ENCODE data around the gene ZNF324B. TPM values are rescaled to one million over a fixed set of nuclear protein-coding genes. Genes with fewer than 3 reads are reported as not detected.
"Not testable (repeated sequence)": the region's sequence is repeated elsewhere in the genome, so short reads cannot be mapped to it uniquely, and the experiment has no call there.

The ZNF324B gene
- total and polyA plus RNA-seq, 2 donors = 5.4 to 6.6 TPM

DNA sequence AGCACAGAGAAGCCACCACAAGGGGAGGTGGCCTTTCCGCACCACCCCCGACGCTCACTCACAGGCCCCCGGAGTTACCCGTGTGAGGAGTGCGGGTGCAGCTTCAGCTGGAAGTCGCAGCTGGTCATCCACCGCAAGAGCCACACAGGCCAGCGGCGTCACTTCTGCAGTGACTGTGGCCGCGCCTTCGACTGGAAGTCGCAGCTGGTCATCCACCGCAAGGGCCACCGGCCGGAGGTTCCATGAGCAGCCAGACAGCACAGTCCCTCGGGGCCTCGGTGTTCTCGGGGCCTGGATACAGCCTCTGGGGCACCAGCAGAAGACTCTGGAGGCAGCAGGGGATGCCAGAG is 29.0 kb downstream of the ZNF324B start:
- Histone ChIP-seq H3K36me3 (ENCODE audit: insufficient read depth) (no peaks in the 10 kb centered on the region), H3K27ac (ENCODE audit: low read depth) (no peak overlapping the region), H3K4me1 (ENCODE audit: insufficient read depth) (no peaks in the 10 kb centered on the region), H3K4me3 (ENCODE audit: low read depth, low read length) (no peak overlapping the region)
- WGBS = 94% methylated on average over 20 of the region's 20 CpGs
- no peak for DNase-seq (ENCODE audit: extremely low spot score)

DNA sequence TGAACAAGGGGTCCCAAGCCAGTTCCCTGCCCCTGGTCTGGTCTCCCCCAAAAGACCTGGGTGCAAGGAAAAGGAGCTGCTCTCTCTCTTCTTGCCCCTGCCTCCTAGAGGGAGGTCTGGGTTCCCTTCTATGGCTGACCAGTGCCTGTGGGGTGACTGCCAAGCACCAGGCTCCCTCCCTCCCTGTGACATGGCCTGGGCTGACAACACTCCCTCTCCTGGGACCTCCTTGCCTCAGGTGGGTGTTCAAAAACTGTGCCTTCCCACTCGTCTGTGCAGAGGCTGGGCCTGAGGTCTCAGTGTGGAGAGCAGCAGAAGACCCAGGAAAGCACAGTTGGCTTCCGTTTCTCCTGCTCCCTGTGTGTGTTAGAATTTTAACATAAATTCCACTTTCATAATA is 29.4 kb downstream of the ZNF324B start:
- no peak for DNase-seq (ENCODE audit: extremely low spot score)
- H3K4me3 ChIP-seq (ENCODE audit: low read depth, low read length) = no peak overlapping the region
- no peak overlapping the region for H3K27ac ChIP-seq (ENCODE audit: low read depth)
- 81% methylated on average over 2 of the region's 2 CpGs for WGBS
- H3K4me1 ChIP-seq (ENCODE audit: insufficient read depth) = no peaks in the 10 kb centered on the region
- H3K36me3 ChIP-seq (ENCODE audit: insufficient read depth) = no peaks in the 10 kb centered on the region

DNA sequence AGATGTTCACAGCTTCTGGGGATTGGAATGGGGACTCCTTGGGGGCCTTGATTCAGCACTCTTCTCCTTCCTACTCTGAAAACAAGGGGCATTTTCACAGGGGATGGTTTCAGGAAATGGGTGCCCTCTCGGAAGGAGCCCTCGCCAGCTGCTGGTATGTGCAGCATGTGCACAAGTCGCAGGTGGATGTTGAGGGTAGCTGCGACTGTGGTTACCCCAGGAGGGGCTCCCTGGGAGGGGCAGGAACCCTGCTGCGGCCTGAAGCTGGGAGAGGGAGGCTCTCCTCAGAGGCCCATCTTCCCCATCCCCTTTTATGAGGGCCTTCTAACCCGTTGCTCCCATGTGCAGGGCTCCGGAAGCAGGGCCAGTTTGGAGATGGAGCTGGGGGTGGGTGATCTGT is 30.9 kb downstream of the ZNF324B start:
- no peak overlapping the region for H3K27ac ChIP-seq (ENCODE audit: low read depth)
- H3K4me3 ChIP-seq (ENCODE audit: low read depth, low read length) = no peak overlapping the region
- H3K36me3 ChIP-seq (ENCODE audit: insufficient read depth) = no peaks in the 10 kb centered on the region
- no peaks in the 10 kb centered on the region for H3K4me1 ChIP-seq (ENCODE audit: insufficient read depth)
- DNase-seq (ENCODE audit: extremely low spot score) = no peak
- 82% methylated on average over 7 of the region's 7 CpGs for WGBS

DNA sequence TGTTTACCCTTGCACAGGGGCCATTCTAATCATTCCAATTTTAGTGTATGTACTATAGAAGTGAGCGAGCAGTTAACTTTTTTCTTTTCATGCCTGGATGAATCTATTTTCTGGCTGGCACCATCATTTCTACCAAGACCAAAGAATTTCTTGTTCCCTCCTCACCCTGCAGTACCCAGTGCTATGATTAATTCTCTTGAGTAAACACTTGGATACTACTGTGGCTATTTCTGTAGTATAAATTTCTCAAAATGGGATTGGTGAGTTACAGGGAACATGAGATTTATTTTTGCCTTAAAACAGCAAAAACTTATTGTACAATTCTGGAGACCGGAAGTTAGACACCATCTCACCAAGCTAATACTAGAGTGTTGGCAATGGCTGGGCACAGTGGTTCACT is 32.4 kb downstream of the ZNF324B start:
- H3K27ac ChIP-seq (ENCODE audit: low read depth) = no peak overlapping the region

DNA sequence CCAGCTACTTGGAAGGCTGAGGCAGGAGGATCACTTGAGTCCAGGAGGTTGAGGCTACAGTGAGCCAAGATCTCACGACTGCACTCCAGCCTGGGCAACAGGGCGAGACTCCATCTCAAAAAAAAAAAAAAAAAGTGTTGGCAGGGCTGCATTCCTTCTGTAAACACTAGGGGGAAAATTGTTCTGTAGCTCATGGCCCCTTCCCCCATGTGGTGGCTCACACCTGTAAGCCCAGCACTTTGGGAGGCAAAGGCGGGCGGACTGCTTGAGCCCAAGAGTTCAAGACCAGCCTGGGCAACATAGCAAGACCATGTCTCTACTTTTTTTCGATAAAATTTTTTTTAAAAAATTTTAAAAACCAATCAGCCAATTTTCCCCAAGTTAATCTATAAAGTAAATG is 32.9 kb downstream of the ZNF324B start:
- DNase-seq (ENCODE audit: extremely low spot score); H3K36me3 ChIP-seq (ENCODE audit: insufficient read depth); H3K27ac ChIP-seq (ENCODE audit: low read depth); H3K4me1 ChIP-seq (ENCODE audit: insufficient read depth); H3K4me3 ChIP-seq (ENCODE audit: low read depth, low read length): not testable (repeated sequence)
- 88% methylated on average over 5 of the region's 5 CpGs for WGBS

More for the DNA sequence above, 32.4 kb downstream of the ZNF324B start:
- no peaks in the 10 kb centered on the region for H3K36me3 ChIP-seq (ENCODE audit: insufficient read depth)
- 73% methylated on average over 2 of the region's 2 CpGs for WGBS
- H3K4me1 ChIP-seq (ENCODE audit: insufficient read depth) = no peaks in the 10 kb centered on the region
- no peak for DNase-seq (ENCODE audit: extremely low spot score)
- H3K4me3 ChIP-seq (ENCODE audit: low read depth, low read length) = no peak overlapping the region

DNA sequence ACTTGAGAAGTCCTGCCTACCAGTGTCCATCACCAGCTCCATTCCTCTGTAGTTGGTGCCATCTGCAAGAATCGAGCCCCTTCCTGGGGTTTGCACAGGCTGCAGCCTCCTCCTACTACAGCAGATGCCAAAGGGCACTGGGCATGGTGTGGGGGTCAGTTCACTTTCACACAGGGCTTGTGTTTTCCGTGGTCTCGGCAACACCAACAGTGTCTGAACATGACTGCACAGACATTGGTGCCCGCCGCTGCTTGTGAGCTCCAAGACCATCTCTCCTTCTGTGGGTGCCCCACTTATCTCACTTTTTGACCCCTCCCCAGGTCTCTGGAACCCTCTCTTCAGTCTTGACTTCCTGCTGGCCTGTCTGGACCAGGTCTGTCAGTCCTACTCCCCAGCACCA is 40.0 kb downstream of the ZNF324B start:
- DNase-seq (ENCODE audit: extremely low spot score) = no peak
- Histone ChIP-seq H3K4me1 (ENCODE audit: insufficient read depth) (no peaks in the 10 kb centered on the region), H3K4me3 (ENCODE audit: low read depth, low read length) (no peak overlapping the region), H3K36me3 (ENCODE audit: insufficient read depth) (no peaks in the 10 kb centered on the region), H3K27ac (ENCODE audit: low read depth) (no peak overlapping the region)
- 89% methylated on average over 5 of the region's 5 CpGs for WGBS

DNA sequence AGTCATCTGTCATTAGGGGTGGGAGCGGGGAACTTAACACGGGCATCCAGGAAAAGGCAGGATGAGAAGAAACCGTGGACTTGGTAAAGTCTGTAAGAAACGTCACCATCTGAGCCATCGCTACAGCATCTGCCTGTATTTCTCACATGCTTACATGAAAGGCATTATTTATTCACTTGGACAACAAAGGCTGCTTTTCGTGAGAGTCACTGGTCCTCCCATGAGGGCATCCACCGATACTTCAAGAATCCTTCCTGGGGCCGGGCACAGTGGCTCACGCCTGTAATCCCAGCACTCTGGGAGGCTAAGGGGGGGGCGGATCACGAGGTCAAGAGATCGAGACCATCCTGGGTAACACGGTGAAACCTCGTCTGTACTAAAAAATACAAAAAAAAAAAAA is 40.8 kb downstream of the ZNF324B start:
- WGBS = 85% methylated on average over 14 of the region's 14 CpGs
- H3K27ac ChIP-seq (ENCODE audit: low read depth) = no peak overlapping the region
- no peaks in the 10 kb centered on the region for H3K4me1 ChIP-seq (ENCODE audit: insufficient read depth)
- no peaks in the 10 kb centered on the region for H3K36me3 ChIP-seq (ENCODE audit: insufficient read depth)
- no peak overlapping the region for H3K4me3 ChIP-seq (ENCODE audit: low read depth, low read length)
- no peak for DNase-seq (ENCODE audit: extremely low spot score)

DNA sequence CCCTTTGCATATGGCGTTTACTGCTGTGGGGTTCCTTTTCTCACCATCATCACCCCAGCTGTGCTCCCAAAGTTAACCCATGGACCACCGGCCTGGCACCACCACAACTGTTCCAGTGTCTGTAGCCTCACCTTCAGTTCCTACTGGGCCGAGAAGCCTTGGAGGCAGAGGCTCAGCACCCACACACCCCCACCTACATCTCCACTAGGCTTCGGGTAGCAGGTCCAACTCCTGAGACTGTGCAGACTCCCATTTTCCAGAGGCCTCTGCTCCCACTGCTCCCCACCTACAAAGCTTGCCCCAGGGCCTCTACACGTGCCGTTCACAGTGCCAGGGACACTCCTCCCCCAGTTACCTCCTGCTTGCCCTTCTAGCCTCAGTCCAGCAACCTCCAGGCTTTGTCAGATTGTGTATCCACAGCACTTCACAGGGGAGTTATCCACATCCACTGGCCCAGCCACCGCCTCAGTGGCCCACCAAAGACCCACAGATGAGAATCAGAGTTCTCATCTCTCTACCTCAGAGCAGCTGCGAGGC is 46.3 kb downstream of the ZNF324B start:
- no peak for DNase-seq (ENCODE audit: extremely low spot score)
- Histone ChIP-seq H3K4me3 (ENCODE audit: low read depth, low read length) (no peak overlapping the region), H3K27ac (ENCODE audit: low read depth) (no peak overlapping the region), H3K36me3 (ENCODE audit: insufficient read depth) (no peaks in the 10 kb centered on the region), H3K4me1 (ENCODE audit: insufficient read depth) (no peaks in the 10 kb centered on the region)
- 82% methylated on average over 8 of the region's 8 CpGs for WGBS

DNA sequence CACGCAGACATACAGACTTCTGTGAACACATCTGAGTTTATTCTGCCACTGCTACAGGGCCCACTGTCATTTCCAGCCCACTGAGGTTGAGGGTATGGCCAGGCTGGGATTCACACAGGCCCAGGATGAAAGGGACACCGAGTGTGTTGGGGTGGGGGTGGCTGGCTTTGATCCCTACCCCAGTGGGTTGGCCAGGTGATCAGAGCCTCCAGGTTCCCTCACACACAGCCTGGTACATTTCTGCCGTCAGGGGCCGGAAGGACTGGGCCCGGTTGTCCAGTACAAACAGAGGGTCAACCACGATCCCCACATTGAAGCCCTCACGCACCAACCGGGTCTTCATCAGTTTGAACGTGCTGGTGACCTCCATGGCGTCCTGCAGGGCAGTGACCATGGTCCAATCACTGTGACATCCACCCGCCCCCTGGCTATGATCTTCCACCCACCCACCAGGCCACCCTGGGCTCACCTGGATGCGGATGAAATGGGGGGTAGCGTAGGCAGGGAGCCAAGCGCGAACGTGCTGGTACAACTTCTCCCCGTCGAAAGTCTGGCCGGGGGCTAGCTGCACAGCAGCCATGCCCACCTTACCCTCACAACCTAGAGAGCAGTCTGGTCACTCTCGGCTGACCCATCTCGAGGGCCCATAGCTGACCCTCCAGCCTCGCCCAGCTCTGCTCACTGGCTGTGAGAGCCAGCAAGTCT is 47.0 kb downstream of the ZNF324B start:
- Histone ChIP-seq H3K36me3 (ENCODE audit: insufficient read depth) (no peaks in the 10 kb centered on the region), H3K27ac (ENCODE audit: low read depth) (no peak overlapping the region), H3K4me1 (ENCODE audit: insufficient read depth) (no peaks in the 10 kb centered on the region), H3K4me3 (ENCODE audit: low read depth, low read length) (peak overlapping the region; percentile 31)
- WGBS = 52% methylated on average over 22 of the region's 22 CpGs
- no peak for DNase-seq (ENCODE audit: extremely low spot score)

DNA sequence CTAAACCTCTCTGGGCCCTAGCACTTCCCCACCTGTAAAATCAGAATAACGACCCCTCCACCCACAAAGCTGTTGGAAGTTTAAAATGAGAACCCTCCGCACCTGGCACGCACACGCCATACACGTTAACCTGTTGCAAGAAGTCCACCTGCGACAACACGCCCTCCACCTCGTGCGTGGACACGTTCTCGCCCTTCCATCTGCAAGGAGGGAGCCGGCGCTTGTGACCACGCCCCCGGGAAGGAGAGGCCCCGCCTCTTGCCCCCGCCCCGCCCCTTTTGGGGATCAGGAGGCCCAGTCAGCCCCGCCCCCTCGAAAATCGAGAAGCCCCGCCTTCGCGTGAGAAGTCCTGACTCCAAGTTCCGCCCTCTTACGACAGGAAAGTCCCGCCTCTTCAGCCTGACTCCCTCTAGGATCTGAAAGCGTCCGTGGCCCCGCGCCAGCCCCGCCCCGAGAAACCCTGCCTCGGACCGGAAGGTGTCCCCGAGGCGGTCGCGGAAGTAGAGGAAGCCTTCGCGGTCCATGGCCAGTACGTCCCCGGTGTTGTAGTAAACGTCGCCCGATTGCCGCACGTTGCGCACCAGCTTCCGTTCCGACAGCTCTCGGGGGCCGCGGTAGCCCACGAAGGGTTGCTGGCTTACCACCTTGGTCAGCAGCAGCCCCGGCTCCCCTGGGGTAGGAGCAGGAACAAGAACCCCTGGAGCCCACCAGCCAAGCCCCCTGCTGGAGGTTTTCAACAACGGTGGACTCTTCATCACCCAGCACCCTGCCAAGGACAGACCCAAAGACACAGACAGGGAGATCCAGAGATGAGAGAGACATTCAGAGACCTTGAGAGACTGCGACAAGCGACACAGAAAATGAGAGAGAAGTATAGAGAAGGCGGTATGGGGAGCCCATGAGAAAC is 47.9 kb downstream of the ZNF324B start:
- peak overlapping the region; percentile 63 for H3K27ac ChIP-seq (ENCODE audit: low read depth)
- no peaks in the 10 kb centered on the region for H3K36me3 ChIP-seq (ENCODE audit: insufficient read depth)
- peak; percentile 96 for DNase-seq (ENCODE audit: extremely low spot score)
- peak overlapping the region; percentile 46 for H3K4me3 ChIP-seq (ENCODE audit: low read depth, low read length)
- no peaks in the 10 kb centered on the region for H3K4me1 ChIP-seq (ENCODE audit: insufficient read depth)
- WGBS = under 1% methylated on average over 60 of the region's 60 CpGs

DNA sequence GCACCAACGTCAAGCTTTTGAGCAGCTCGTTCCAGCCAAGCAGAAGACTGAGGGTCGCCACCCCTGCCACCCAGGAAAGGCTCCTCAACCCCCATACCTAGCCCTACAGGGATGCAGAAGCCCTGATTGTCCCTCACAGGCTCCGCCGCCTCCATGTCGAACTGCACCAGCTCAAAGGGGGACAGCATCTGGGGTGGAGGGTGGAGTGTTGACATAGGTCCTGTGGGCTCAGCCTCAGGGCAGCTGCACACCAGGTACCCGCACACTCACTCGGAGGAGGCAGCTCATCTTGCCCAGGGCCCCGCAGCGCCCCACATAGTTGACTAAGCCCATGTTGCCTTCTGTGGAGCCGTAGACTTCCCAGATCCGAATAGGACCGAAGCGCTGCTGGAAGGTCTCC is 48.8 kb downstream of the ZNF324B start:
- Histone ChIP-seq H3K4me3 (ENCODE audit: low read depth, low read length) (no peak overlapping the region), H3K27ac (ENCODE audit: low read depth) (no peak overlapping the region)
- WGBS = 91% methylated on average over 14 of the region's 14 CpGs

More for the DNA sequence above, 48.8 kb downstream of the ZNF324B start:
- H3K36me3 ChIP-seq (ENCODE audit: insufficient read depth) = no peaks in the 10 kb centered on the region
- H3K4me1 ChIP-seq (ENCODE audit: insufficient read depth) = no peaks in the 10 kb centered on the region
- no peak for DNase-seq (ENCODE audit: extremely low spot score)

All from urinary bladder (tissue), 4 donors.